IPS-15b (cell line): ENCODE data around the gene ENTPD7.
"Not testable (repeated sequence)": the region's sequence is repeated elsewhere in the genome, so short reads cannot be mapped to it uniquely, and the experiment has no call there.

ENCODE experiments used
- H3K27me3 ChIP-seq: one replicate; pipeline ENCODE4 v1.6.1; 2013; ENCODE audit warnings: low read length; ENCODE audit not compliant: control insufficient read depth, insufficient read depth
- H3K36me3 ChIP-seq: one replicate; pipeline ENCODE4 v1.6.1; 2013; ENCODE audit warnings: low read length; ENCODE audit not compliant: control insufficient read depth, insufficient read depth
- H3K4me1 ChIP-seq: one replicate; pipeline ENCODE4 v1.6.1; 2013; ENCODE audit warnings: mild to moderate bottlenecking, low read length; ENCODE audit not compliant: control insufficient read depth, insufficient read depth
- H3K4me3 ChIP-seq: one replicate; pipeline ENCODE4 v1.5.1; 2013; ENCODE audit warnings: low read depth, low read length
- H3K9ac ChIP-seq: one replicate; pipeline ENCODE4 v1.6.1; 2013; ENCODE audit warnings: low read depth, mild to moderate bottlenecking, low read length
- H3K9me3 ChIP-seq: one replicate; pipeline ENCODE4 v1.6.1; 2013; ENCODE audit warnings: mild to moderate bottlenecking, low read length; ENCODE audit not compliant: control insufficient read depth, insufficient read depth

Gene ENTPD7

DNA sequence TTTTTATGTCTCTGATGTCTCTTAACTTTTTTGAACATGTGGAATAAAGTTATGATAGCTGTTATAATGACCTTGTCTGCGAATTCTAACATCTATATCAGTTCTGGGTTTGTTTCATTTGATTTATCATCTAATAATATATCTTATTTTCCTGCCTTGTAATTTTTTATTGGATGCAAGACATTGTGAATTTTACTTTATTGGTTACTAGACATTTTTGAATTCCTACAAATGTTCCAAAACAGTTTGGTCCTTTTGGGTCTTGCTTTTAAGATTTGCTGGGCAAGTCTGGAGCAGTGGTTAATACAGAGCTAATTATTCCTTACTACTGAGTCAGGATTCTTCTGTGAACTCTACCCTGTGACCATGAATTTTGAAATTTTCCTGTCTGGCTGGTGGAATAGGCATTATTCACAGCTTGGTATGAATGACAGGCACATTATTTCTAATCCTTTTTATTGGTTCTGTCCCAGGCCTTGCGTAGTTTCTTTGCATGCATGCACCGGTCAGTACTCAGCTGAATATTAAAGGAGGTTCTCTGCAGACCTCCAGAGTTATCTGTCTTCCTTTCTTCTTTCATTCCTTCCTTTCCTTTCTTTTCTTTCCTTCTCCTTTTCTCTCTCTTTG lies 81.7 kb downstream of the ENTPD7 start:
- H3K9me3 ChIP-seq = no peaks in the 10 kb centered on the region
- no peaks in the 10 kb centered on the region for H3K4me1 ChIP-seq
- no peak overlapping the region for H3K9ac ChIP-seq
- H3K4me3 ChIP-seq = no peak overlapping the region
- H3K27me3 ChIP-seq = no peaks in the 10 kb centered on the region
- H3K36me3 ChIP-seq = peaks cover 20% of the 10 kb centered on the region

DNA sequence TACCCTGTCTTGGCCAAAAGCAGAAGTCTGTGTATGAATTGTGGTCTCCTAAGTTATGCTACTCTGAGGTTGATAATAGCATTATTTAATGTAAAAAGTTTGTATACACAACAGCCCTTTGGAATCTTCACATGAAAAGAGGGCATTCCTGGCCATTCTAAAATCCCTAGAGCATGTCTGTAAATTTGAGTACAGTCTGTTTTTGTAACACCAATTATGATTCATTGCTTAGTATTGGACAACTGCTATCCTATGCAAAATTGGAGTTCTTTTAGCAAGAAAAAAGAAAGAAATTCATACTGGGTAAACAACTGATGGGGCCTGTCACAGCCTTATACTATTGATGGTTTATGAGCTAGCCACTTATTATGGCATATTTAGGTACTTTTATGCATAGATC lies 82.9 kb downstream of the ENTPD7 start:
- H3K4me1 ChIP-seq = no peaks in the 10 kb centered on the region
- H3K9me3 ChIP-seq = no peaks in the 10 kb centered on the region
- H3K27me3 ChIP-seq = no peaks in the 10 kb centered on the region
- H3K4me3 ChIP-seq = no peak overlapping the region
- H3K36me3 ChIP-seq = peaks cover 20% of the 10 kb centered on the region
- no peak overlapping the region for H3K9ac ChIP-seq

DNA sequence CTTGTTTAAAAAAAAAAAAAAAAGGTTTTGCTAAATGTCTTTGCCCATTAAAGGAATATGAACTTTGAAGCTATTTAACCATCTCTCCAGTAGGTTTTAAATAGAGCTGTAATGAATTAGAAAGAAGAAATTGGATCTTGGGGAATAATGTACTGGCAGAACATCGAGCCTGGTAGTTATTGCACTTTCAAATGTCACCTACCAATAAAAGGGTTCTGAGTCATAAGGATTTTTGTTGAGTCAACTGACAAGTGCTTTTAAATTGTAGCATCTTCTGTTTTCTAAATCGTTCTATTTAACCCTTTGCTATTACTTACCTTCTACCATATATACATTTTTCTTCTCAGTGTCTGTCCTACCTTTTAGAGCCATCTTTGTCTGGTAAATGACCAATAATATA lies 83.4 kb downstream of the ENTPD7 start:
- peaks cover 23% of the 10 kb centered on the region for H3K36me3 ChIP-seq
- H3K9ac ChIP-seq = no peak overlapping the region
- no peaks in the 10 kb centered on the region for H3K27me3 ChIP-seq
- H3K9me3 ChIP-seq = no peaks in the 10 kb centered on the region
- no peaks in the 10 kb centered on the region for H3K4me1 ChIP-seq
- H3K4me3 ChIP-seq = no peak overlapping the region

- peaks cover 23% of the 10 kb centered on the region for H3K36me3 ChIP-seq
- no peaks in the 10 kb centered on the region for H3K4me1 ChIP-seq
- H3K9ac ChIP-seq = no peak overlapping the region
- no peak overlapping the region for H3K4me3 ChIP-seq
- no peaks in the 10 kb centered on the region for H3K27me3 ChIP-seq
- no peaks in the 10 kb centered on the region for H3K9me3 ChIP-seq
Observed at GRCh38 chr10:99743841-99744240, 84.5 kb downstream of the ENTPD7 start.

- H3K9me3 ChIP-seq, H3K4me1 ChIP-seq, H3K9ac ChIP-seq, H3K4me3 ChIP-seq, H3K27me3 ChIP-seq: not testable (repeated sequence)
- peaks cover 19% of the 10 kb centered on the region for H3K36me3 ChIP-seq
Observed at GRCh38 chr10:99746166-99746565, 86.9 kb downstream of the ENTPD7 start.

DNA sequence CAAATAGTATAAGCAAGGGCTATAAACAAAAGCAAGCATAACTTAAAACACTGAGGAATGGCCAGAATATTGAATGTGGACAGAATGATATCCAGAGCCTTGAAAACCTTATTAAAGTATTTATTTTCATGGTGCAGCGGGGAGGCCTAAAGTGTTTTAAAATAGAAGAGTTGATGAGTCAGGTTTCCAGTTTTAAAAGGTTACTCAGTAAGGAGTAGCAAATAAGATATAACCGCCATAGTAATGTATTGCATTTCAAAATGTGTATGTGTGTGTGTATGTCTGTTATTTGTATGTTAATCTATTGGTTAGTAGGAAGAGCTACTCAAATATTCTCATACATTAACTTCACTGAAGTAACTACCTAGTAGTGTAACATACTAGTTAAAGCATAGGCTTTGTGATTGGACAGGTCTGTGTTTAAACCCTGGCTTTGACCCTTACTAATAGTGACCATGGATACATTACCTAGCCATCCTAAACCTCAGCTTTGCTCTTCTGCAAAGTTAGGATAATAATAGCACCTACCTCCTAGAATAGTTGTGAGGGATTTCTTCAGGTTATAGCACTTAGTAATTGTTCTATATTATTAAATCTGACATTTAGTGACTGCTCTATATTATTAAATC lies 89.6 kb downstream of the ENTPD7 start:
- Histone ChIP-seq H3K4me3 (no peak overlapping the region), H3K9me3 (no peaks in the 10 kb centered on the region), H3K9ac (no peak overlapping the region), H3K36me3 (peaks cover 16% of the 10 kb centered on the region), H3K4me1 (no peaks in the 10 kb centered on the region), H3K27me3 (no peaks in the 10 kb centered on the region)

DNA sequence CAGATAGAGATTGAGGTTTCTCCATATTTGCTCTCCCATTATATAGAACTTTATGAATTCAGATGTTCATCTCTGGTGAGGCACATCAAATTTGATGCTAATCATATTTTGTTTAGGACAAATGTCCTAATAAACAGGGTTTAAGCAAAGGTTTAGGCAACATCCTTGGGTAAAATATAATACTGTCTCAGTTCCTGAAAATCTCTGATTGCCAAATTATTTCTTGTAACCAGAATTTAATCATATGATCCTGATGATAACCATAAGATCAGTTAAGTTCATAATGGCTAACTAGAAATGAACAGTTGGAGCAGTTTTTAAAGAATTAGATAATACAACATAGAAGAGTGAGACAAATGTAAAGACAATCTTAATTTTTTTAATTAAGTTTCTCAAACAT lies 91.3 kb downstream of the ENTPD7 start:
- Histone ChIP-seq H3K9ac (no peak overlapping the region), H3K36me3 (peaks cover 16% of the 10 kb centered on the region), H3K4me3 (no peak overlapping the region)

DNA sequence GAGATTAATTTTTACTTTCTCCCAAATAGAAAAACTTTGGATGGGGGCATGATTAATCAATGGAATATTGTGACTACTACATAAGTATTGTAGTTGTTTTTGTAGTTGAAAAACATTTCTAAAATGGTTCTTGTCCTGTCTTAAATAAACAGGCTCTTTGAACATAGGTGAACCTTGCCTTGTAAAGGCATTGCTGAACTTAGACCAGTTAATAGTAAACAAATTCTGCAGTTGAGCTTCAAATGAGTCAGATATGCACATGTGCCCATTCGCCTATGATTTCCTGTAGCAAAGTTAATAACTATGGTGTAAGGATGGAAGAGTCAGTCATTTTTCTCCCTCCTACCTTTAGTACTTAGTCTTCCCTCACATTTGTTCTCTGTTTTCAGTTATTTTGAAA lies 95.4 kb downstream of the ENTPD7 start:
- Histone ChIP-seq H3K27me3 (no peaks in the 10 kb centered on the region), H3K4me3 (no peak overlapping the region), H3K36me3 (peaks cover 4% of the 10 kb centered on the region), H3K9ac (no peak overlapping the region), H3K9me3 (no peaks in the 10 kb centered on the region), H3K4me1 (no peaks in the 10 kb centered on the region)

More for the DNA sequence above, 91.3 kb downstream of the ENTPD7 start:
- Histone ChIP-seq H3K27me3 (no peaks in the 10 kb centered on the region), H3K9me3 (no peaks in the 10 kb centered on the region), H3K4me1 (no peaks in the 10 kb centered on the region)
